Mammary epithelial cell (primary cell): ENCODE results near the gene IKZF5.

Experiments
- EZH2 ChIP-seq: IDR thresholded peaks from 2 replicates; pipeline ENCODE4 v1.6.1; 2012; ENCODE audit warnings: low read length, inconsistent platforms, borderline replicate concordance
- TF ChIP-seq, protein P1 (sequence below), 2 donors: IDR thresholded peaks in 1 of 2; conservative IDR thresholded peaks in 1 of 2; 2 replicates each; pipeline ENCODE4 v1.5.1; 2011 to 2012; ENCODE audit warnings: inconsistent platforms in 2 of 2, low read length in 2 of 2, mild to moderate bottlenecking in 2 of 2, control low read depth in 1 of 2, low read depth in 1 of 2; ENCODE audit not compliant: insufficient read depth in 1 of 2; ENCODE audit errors: extremely low read depth in 1 of 2

DNA sequence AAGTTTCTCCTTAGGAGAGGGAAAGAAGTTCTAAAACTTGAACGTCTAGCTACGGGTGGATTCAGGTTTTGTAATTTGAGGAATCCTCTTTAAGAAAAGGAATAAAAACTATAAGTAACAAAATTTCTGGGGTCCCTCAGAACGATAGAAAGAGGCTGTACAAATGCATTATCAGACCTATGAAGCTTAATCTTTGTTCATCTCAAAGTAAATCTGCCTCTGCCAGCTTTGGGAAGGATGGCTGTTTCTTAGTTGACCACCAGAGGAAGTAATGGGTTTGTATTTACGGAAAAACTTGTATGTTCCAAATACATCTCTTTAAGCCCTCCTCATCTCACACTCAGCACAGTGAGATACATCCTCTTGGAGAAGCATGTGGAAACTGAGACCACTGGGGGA, 27.5 kb downstream of the IKZF5 start:
- TF ChIP-seq, protein P1, sequence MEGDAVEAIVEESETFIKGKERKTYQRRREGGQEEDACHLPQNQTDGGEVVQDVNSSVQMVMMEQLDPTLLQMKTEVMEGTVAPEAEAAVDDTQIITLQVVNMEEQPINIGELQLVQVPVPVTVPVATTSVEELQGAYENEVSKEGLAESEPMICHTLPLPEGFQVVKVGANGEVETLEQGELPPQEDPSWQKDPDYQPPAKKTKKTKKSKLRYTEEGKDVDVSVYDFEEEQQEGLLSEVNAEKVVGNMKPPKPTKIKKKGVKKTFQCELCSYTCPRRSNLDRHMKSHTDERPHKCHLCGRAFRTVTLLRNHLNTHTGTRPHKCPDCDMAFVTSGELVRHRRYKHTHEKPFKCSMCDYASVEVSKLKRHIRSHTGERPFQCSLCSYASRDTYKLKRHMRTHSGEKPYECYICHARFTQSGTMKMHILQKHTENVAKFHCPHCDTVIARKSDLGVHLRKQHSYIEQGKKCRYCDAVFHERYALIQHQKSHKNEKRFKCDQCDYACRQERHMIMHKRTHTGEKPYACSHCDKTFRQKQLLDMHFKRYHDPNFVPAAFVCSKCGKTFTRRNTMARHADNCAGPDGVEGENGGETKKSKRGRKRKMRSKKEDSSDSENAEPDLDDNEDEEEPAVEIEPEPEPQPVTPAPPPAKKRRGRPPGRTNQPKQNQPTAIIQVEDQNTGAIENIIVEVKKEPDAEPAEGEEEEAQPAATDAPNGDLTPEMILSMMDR (conservative IDR thresholded peaks at IDR 0.05 in 1 of 2, IDR thresholded peaks at IDR 0.05 in 1 of 2; ENCODE audit: extremely low read depth in 1 of 2, insufficient read depth in 1 of 2, low read depth in 1 of 2, low read length in 2 of 2) = peak; percentile 57 to 59
- no peak for TF ChIP-seq EZH2
